OCI-M2 (cell line): ENCODE data around the gene KMT5B.
A peak's percentile ranks its signal among the peaks of the same experiment; 100 is the strongest.
"Not testable (repeated sequence)": the region's sequence is repeated elsewhere in the genome, so short reads cannot be mapped to it uniquely, and the experiment has no call there.

Source experiments
- DNase-seq: peaks from one replicate; lab custom pipeline; 2025; ENCODE audit not compliant: unreplicated experiment; lab: John Stamatoyannopoulos, UW

The KMT5B gene

GRCh38 chr11:68213135-68213515, at the start of gene KMT5B:
KMT5B (minus strand) TSS chr11:68213296; CDS start chr11:68190076, 23,220 bp downstream.
- no peak for DNase-seq

- DNase-seq = no peak
Measured at GRCh38 chr11:68262544-68262827, 49.4 kb upstream of the KMT5B start.

GRCh38 chr11:68261749-68262543, 48.9 kb upstream of the KMT5B start:
- no peak for DNase-seq

- no peak for DNase-seq
Measured at GRCh38 chr11:68261006-68261405, 47.9 kb upstream of the KMT5B start.

GRCh38 chr11:68260484-68260883, 47.4 kb upstream of the KMT5B start:
- DNase-seq = no peak

- DNase-seq = no peak
Measured at GRCh38 chr11:68259122-68259959, 46.2 kb upstream of the KMT5B start.

GRCh38 chr11:68258363-68258765, 45.3 kb upstream of the KMT5B start:
- no peak for DNase-seq

GRCh38 chr11:68257477-68258362, 44.6 kb upstream of the KMT5B start:
- DNase-seq = peak; percentile 88

- no peak for DNase-seq
Measured at GRCh38 chr11:68256331-68256741, 43.2 kb upstream of the KMT5B start.

GRCh38 chr11:68255526-68255925, 42.4 kb upstream of the KMT5B start:
- DNase-seq = no peak

- DNase-seq = no peak
Measured at GRCh38 chr11:68254421-68254820, 41.3 kb upstream of the KMT5B start.

- no peak for DNase-seq
Measured at GRCh38 chr11:68251765-68252164, 38.7 kb upstream of the KMT5B start.

- not testable (repeated sequence) for DNase-seq
Measured at GRCh38 chr11:68244912-68245311, 31.8 kb upstream of the KMT5B start.

GRCh38 chr11:68243847-68244246, 30.8 kb upstream of the KMT5B start:
- DNase-seq = not testable (repeated sequence)

- DNase-seq = no peak
Measured at GRCh38 chr11:68242616-68243015, 29.5 kb upstream of the KMT5B start.

- no peak for DNase-seq
Measured at GRCh38 chr11:68231621-68232020, 18.5 kb upstream of the KMT5B start.

GRCh38 chr11:68229601-68230000, 16.5 kb upstream of the KMT5B start:
- no peak for DNase-seq

GRCh38 chr11:68226421-68226820, 13.3 kb upstream of the KMT5B start:
- DNase-seq = no peak

- no peak for DNase-seq
Measured at GRCh38 chr11:68224606-68225005, 11.5 kb upstream of the KMT5B start.

- DNase-seq = no peak
Measured at GRCh38 chr11:68223275-68223674, 10.2 kb upstream of the KMT5B start.

GRCh38 chr11:68221406-68221805, 8.3 kb upstream of the KMT5B start:
- no peak for DNase-seq
